Measurements from ENCODE around the gene ST6GALNAC6.

GRCh38 chr9:127862075-127863011 lies 37.1 kb downstream of the ST6GALNAC6 start:
- TF ChIP-seq POLR2A (IDR thresholded peaks at IDR 0.05; ENCODE audit: low read length) (peak; percentile 19), GATA1 (IDR thresholded peaks at IDR 0.05; ENCODE audit: low read depth, low read length) (peak; percentile 41)

Data from erythroblast (primary cell).